GM21786 (cell line): ENCODE results near the gene TLNRD1.

Source experiments
- ATAC-seq: cut with Tn5 transposase; IDR thresholded peaks from one replicate; pipeline ENCODE4 v1.9.1; 2021; ENCODE audit not compliant: unreplicated experiment

TLNRD1 gene

DNA sequence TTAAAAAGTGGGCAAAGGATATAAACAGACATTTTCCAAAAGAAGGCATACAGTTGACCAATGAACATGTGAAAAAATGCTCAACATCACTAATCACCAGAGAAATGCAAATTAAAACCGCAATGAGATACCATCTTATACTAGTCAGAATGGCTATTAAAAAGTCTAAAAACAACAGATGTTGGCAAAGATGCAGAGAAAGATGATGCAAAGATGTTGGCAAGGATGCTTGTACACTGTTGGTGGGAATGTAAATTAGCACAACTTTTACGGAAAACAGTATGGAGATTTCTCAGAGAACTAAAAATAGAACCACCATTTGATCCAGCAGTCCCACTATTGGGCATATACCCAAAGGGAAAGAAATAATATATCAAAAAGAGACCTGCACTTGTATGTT, 53.5 kb downstream of the TLNRD1 start:
- no peak for ATAC-seq
